ENCODE data around the gene PDHX. TPM values are rescaled to one million over a fixed set of nuclear protein-coding genes. Genes with fewer than 3 reads are reported as not detected.
A peak's percentile ranks its signal among the peaks of the same experiment; 100 is the strongest.

Gene PDHX
- polyA plus RNA-seq, 1 donor = 28.3 TPM

DNA sequence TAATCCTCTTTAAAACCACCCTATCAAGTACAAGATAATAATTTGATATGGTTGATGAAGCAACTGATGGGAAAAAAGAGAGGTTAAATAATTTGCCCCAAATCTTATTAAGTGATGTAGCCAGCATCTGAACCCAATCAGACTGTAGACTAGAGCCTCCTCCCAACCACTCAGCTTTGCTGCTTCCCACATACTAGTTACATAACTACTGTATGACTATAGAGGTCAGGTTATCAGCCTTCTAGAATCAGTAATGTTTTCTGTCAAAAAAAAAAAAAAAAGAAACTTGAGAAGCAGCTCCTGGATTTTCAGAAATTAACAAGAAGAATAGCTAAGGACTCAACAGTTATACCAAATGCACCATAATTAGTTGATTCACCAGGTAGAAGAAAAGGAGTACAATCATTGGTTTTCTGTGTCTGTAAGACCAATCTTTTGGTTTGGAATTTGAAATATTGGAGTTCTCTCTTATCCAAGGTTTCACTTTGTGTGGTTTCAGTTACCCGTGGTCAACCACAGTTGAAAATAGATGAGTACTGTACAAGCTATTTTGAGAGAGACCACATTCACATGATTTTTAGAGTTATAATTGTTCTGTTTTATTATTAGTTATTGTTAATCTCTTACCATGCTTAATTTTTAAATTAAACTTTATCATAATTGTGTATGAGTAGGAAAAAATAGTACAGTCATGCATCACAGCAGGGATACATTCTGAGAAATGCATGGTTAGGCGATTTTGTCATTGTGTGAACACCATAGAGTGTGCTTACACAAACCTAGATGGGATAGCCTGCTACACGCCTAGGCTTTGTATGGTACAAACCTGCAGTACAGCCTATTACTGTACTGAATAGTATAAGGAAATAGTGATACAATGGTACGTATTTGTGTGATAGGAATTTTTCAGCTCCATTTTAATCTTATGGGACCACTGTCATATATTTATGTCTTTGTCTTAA is 72.2 kb downstream of the PDHX start:
- DNase-seq (ENCODE audit: low read depth) = no peak

DNA sequence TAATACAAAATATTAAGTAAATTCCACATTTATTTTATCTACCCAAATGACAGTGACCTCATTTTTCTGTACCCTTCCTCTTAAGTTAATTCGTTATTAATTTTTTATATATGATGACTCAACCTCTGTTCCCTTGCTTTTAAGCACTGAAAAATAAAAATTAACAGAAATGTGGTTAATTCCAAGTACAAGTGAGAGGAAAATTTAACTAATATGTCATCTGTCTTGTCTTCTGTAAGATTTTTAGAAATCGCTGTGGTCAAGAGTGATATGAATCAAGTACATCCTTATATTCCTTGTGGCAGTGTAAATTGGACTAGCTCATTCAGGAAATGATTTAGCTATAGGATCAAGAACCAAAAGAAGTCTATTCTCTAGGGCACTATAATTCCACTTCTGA is 74.5 kb downstream of the PDHX start:
- DNase-seq (ENCODE audit: low read depth) = no peak

DNA sequence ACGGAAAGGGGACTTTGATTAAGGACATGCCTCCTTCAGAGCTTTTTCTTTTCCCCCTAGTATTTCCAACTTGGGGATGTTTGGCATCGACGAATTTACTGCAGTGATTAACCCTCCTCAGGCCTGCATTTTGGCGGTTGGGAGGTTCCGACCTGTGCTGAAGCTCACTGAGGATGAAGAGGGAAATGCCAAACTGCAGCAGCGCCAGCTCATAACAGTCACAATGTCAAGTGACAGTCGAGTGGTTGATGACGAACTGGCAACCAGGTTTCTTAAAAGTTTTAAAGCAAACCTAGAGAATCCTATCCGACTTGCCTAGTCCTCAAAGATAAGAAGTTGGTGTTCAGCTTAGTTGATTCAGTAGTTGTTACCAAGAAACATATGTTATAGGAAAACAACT is 78.4 kb downstream of the PDHX start:
- DNase-seq (ENCODE audit: low read depth) = no peak

DNA sequence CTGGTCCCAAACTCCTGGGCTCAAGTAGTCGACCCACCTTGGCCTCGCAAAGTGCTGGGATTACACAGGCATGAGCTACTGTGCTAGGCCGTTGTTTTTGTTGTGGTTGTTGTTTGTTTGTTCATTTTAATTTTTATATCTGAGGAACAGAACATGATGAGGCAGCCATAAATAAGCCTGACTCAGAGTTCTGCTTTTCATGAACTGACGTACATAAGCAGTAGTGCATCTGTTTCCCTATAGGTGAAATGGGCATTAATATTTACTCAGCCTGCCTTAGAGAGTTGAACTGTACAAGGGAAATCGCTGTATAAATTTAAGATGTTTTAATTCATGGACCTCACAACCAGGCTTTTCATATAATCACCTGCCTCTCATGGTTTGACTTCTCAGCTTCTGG is 80.5 kb downstream of the PDHX start:
- no peak for DNase-seq (ENCODE audit: low read depth)

DNA sequence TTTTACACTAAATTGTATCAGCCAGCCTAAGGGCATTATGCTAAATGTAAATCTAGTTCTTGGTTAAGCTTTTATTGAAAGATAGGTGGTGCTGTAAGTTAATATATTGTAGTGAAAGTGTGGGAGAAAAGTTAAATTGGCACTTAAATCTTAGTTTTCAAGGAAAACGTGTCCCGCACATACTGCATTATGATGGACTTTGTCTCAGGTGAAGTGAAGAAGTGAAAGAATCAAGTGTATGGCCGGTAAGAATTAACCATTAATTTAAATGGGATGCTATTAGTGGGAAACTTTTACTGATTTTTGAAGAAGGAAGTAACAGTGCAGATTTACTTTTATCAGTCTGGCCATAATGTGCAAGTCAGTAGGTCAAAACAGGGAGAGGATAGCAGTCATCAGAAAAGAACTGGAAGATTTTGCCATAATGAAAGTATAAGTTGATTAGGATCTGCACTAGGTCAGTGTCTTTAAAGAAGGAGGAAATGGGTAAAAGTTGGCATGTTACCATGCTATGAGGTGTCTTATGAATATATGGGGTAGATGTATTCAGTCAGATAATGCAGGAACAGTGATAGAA is 81.6 kb downstream of the PDHX start:
- DNase-seq (ENCODE audit: low read depth) = no peak

DNA sequence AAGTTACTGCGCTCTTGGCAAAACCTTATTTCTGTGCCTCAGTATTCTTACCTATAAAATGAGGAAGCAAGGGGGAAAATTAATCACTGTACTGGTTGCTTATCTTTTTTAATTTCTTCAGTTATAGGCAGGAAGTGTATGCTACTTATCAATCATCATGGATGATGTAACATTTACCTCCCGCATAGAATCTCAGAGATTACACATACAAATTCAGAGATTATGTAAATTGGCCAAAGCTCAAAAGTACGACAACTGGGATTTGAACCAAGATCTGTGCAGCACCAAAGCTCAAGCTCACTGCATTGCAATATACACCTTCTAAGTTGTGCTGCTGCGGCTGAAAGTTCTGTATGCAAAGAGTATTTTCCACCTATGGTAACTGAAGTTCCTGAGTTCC is 83.0 kb downstream of the PDHX start:
- DNase-seq (ENCODE audit: low read depth) = no peak

DNA sequence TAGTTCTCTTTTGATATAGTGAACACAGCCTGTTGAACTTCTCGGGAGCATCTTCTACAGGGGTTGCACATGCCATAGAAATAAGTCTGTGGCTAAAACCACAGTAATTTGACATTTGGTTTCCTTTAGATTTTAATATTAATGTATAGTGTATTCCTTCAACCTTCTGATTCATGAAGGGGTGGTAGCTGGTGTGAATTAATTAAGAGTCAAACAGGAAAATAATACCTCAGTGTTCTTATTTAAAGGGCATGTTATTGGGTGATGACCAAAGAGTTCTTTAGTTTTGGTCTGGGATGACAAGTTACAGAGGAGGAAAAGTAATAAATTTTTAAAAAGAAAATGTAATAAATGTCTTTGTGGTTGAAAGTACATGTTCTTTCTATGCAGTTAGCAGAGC is 86.8 kb downstream of the PDHX start:
- DNase-seq (ENCODE audit: low read depth) = no peak

DNA sequence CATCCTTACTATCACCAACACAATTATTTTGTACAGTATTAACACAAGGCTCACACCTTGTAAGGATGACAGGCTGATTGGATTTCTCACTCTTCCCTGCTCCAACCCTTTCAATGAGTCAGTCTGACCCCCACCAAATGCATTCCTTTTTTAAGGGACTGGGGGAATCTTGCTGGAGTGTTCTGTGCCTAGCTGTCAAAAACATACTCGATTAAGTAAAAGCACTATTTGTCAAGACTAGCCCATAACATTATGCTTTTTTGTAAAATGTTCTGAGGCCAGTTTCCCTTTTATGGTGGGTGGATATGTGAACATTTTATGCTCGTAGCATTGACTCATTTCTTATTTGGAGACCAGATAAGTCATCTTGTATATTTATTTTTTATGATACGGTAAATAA is 87.2 kb downstream of the PDHX start:
- no peak for DNase-seq (ENCODE audit: low read depth)

DNA sequence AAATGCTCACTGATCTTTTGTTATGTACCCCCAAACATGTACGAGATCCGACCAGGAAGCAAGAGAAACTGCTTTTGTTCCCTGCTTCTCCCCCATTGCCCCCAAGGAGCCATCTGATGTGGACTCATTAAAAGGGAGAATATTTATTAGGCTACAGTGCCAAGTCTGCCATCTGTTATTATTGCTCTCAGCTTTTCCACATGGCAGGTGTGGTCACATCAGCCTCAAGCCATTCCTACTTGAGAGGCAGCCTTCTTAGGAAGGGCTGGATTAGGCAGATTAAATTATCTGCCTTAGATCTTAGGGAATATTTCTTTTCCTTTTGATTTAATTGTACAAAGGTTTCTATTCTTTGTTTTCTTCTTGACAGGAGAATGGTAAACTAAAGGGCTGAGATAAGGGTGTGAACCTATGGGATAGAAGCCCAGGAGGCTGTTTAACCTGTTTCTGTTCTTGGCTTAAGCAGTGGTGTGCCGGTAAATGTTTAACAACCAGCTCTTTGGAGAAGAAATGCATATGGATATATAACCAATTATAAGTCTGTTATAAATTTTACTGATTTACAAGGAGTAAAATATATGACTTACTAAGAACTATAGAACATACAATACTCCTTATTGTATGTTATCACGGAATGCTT is 88.8 kb downstream of the PDHX start:
- no peak for DNase-seq (ENCODE audit: low read depth)

DNA sequence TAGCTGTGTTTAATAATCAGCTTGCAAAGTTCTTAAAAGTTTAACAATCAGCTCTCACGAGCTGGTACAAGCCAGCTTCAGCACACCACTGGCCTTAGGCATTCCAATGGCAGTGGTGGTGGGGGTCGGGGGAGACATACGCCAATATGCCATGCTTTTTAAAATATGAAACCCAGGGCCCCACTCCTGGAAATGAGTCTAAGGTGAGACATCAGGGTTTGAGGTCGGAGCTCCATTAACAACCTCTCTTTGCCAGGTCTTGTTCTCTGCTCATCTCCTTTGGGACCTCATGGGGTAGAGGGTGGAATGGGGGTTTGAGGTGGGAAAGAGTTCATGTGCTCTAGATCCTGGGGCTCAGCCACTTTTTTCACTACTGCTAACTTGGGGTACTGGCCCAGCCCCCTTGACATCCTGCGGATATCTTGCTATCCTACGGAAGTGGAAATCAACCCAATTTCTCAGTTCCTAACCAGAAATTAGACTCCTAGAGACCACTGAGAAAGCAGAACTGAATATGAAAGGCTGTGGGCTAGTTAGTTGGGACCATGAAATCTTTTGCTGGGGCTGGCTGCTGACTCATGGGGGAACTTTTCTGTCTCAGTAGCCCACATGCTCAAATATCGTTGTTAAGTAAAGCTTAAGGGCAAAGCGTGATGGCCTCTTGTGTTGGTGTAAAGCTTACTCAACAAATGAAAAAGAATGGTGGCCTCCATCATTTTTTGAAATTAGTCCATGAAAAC is 90.1 kb downstream of the PDHX start:
- no peak for DNase-seq (ENCODE audit: low read depth)

DNA sequence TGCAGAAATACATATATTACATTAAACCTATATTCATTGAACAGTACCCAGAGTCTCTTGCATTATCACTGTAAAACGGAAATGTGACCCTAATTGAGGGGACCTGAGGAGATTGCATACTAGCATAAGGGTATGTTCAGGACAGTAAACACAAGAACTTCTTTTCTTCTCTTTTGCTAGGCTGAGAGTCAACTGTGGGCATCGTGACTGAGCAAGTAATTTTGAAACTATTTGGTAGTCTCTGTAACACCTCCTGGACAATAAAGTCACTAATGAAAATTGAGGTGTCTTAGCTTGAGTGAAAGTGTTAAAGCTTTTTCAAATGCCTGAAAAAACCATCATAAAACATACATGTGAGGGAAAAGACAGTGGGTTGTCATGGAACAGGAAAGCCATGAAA is 90.9 kb downstream of the PDHX start:
- no peak for DNase-seq (ENCODE audit: low read depth)

DNA sequence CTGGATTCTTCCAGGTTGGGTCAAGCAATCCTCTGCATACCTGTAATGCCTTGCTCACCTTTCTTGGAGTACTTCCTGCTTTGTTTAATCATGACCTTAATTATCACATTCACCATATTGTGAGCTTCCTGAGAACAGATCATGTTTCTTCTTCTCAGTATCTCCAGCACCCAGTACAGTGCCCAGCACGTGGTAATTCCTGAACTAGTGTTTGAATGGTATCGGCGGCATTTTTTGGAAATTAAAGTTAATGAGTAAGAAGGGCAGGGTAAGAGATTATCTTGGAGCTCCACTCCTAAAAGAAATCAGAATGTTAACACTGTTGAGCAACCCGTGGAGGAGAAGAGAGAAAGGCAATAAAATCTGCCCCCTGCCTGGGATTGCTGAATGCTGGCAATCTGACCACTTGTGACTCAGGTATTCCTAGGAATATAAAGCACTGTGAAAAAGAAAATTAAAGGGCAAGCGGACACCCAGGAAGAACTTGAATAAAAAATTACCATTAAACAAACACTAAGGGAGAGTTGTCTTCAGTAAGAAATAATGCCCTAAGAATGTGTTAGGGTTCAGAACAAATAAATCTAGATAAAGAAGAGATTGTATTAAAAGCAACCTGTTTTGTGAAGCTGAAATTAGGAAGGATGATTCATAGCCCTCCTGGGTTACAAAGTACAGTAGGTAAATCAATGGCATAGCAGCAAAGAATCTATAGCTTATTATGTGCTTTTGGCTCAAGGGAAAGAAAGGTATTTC is 92.9 kb downstream of the PDHX start:
- no peak for DNase-seq (ENCODE audit: low read depth)

DNA sequence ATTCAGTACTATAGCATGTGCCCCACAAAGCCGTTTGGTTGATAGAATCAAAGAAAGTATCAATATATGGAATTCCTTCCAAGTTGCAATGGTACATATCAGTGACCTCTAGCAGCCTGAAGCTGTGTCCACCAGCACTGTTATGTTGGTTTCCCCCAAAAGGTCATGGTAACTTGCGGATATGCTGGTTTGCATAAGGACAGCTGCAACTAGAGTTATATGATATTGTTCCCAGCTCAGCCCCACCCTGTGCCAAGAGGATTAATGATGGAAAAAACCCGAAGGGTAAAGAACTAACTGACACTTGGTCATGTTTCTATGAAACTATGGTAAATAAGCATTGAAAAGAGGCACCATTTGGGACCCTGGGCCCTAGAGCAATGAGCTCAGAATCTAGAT is 93.5 kb downstream of the PDHX start:
- DNase-seq (ENCODE audit: low read depth) = no peak

DNA sequence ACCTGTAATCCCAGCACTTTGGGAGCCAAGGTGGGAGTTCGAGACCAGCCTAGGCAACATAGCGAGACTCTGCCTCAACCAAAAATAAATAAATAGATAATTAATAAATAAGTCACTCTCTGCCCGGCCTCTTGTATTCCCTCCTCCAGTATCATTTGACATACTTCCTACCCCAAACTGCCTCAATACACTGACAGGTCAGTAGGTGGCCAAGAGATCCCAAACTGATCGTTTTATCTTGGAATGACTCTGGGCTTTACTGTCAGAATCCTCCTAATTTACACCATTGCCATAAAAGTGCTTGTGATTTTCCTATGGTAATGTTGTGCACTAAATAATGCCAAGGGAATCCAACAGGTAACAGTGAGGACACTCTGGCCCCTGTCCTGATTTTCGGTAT is 94.2 kb downstream of the PDHX start:
- no peak for DNase-seq (ENCODE audit: low read depth)

DNA sequence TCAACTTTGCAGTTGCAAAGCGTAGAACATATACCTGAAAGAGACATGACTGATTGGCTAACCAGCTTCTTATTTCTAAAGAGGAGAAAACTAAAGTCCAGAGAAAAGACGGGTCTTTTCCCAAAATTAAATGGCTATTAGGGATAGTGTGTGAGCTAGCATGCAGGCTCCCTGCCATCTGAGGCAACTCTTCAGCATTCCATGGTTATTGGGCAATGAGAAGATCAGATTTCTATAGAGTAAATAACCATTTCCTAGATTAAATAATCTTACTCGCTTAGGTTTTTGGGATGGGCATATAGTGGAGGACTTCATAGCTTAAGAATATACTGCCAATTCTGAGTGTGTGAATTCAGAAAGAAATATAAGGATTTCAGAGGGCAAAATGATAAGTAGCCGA is 95.0 kb downstream of the PDHX start:
- no peak for DNase-seq (ENCODE audit: low read depth)

DNA sequence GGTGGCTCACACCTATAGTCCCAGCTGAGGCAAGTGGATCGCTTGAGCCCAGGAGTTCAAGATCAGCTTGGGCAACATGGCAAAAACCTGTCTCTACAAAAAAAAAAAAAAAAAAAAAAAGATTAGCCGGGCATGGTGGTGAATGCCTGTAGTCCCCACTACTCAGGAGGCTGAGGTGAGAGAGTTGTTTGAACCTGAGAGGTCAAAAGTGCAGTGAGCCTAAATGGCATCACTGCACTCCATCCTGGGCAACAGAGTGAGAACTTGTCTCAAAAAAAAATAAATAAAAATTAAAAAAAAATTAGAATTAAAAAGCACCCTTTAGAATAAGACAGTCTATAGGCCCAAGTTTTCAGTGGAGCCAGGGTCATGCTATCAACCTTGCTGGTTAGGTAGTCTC is 95.5 kb downstream of the PDHX start:
- DNase-seq (ENCODE audit: low read depth) = no peak

DNA sequence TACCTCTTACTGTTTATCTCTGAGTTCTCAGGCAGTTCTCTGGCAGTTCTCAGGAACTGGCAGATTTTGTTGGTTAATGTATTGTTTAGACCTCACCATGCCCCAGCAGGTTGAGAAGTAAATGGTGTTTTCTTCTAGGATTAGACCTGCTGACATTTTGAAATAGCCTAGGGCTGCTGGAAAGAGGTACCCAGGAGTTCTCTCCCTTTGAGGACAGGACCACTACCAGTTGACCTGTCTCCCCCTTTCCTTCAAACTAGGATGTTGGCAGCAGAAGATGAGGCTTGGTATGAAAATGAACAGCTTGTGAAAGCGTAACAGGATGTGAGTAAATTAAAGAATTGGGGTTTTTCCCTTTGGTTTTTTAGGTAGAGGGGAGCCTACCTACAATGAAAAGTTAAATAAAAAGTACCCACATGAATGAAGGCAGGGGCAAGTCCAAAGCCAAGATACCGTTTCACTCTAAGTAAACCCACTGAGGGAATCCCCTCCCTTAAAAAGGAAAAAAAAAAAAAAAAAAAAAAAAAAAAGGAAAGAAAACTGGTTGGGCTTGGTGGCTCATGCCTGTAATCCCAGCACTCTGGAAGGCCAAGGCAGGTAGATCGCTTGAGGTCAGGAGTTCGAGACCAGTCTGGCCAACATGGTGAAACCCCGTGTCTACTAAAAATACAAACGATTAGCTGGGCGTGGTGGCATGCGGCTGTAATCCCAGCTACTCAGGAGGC is 96.2 kb downstream of the PDHX start:
- no peak for DNase-seq (ENCODE audit: low read depth)

DNA sequence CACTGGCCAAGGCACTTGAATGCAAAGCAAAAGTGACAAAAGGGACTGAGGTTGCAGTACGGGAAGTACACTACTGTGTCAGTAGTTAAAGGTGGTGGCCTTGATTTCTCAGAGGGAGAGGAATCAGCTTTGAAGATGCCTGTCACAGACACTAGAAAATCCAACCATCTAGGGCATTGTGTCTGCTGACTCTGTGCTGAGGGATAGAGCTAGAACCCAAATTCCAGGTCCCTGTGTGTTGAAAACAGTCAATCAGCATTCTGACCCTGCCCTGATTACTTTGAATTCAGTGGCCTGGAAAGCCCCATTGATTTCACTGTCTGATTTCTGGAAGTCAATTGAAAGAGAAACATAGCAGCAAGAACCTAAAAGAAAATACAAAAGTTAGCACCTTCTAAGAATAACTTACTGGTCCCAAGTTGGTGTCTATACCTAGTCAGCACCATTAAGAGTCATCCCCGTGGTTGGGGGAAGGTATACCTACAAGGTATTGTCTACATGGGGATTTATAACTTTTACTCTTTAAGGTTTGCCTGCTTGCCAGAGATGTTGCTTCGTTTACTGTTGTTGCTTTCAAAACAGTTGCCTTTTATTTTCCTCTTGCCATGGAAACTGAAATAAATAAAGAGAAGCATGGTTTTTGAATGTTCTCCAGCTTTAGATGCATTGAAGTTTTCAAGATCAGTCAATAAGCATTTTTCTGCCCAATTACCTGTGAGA is 97.3 kb downstream of the PDHX start:
- peak; percentile 62 for DNase-seq (ENCODE audit: low read depth)

DNA sequence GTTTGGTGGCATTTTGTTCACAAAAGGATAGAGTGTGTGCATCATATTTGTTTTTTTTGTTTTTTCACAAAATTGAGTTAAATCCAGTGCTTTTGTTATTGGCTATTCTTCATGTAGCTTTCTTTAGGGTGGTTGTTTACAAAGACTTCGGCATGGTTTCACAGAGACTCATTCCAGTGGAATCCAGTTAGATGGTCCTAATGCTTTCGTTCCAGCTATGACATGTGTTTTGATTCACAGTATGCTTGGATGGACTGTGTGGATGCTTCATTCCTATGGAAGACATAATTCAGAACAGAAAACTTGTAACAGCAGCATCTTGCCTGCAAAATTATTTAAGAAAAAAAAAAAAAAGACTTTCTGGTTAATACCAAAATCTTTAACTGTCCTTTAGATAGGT is 97.9 kb downstream of the PDHX start:
- peak; percentile 78 for DNase-seq (ENCODE audit: low read depth)

All from forelimb muscle (tissue), 1 donor.